K562 (cell line): Measurements from ENCODE around the gene ADD2. TPM values are rescaled to one million over a fixed set of nuclear protein-coding genes. Genes with fewer than 3 reads are reported as not detected.

ENCODE experiments used
- ATAC-seq: fragments of 200-7000 bp; cut with Tn5 transposase; 3 replicates; pipeline ENCODE4 v1.9.1; 2020; ENCODE audit warnings: moderate library complexity
- BruUV-seq: library from RNA; stranded (reverse); fragments of 400-500 nt; replicated peaks from 2 replicates; lab custom pipeline; 2021; lab: Mats Ljungman, UMichigan
- CTCF ChIA-PET: fragments of 300-600 bp; formaldehyde crosslinking; extraction: SDS; loops from one replicate; lab custom pipeline; 2021; ENCODE audit warnings: low intra/inter-chr PET ratio; lab: Yijun Ruan, JAX
- POLR2A ChIA-PET: fragments of 300-600, 350-650 bp; sonication (Branson Sonifier 250); formaldehyde crosslinking; extraction: SDS; loops from one replicate; lab custom pipeline; 2021; ENCODE audit warnings: antibody characterized with exemption, inconsistent platforms; lab: Yijun Ruan, JAX
- DNase-seq, 4 experiments: peaks; one replicate each; pipeline versions ENCODE4 v3.0.0 to v3.0.0-alpha.2; 2011 to 2018; ENCODE audit warnings: low spot score in 3 of 4, mixed read lengths in 3 of 4; ENCODE audit errors: extremely low read depth in 1 of 4
- FAIRE-seq: peaks from 2 replicates; lab custom pipeline; 2011; peaks lifted over from hg19 to GRCh38; lab: Jason Lieb, UNC
- H2AFZ ChIP-seq: 2 replicates; pipeline ENCODE4 v1.6.0; 2011; ENCODE audit warnings: low read depth, low read length, control low read depth, inconsistent platforms
- H3K27ac ChIP-seq: fragments of 200-600 bp; 3 replicates; pipeline ENCODE4 v1.8.0; 2011; ENCODE audit warnings: low read depth, mild to moderate bottlenecking, control low read depth, inconsistent platforms, low read length, moderate library complexity, mixed read lengths; ENCODE audit errors: extremely low read depth
- H3K27me3 ChIP-seq, 2 experiments: fragments of 300-600 bp in 1 of 2; 2 replicates in 1 of 2; 3 replicates in 1 of 2; pipeline versions ENCODE4 v1.6.0 to v1.8.0; 2011; ENCODE audit warnings: inconsistent platforms in 2 of 2, low read length in 2 of 2, mild to moderate bottlenecking in 1 of 2, mixed read lengths in 1 of 2, moderate library complexity in 1 of 2; ENCODE audit not compliant: control insufficient read depth in 2 of 2, insufficient read depth in 2 of 2
- H3K36me3 ChIP-seq: fragments of 300-600 bp; 3 replicates; pipeline ENCODE4 v1.8.0; 2011; ENCODE audit warnings: mild to moderate bottlenecking, low read length, inconsistent platforms; ENCODE audit not compliant: control insufficient read depth, insufficient read depth
- H3K4me1 ChIP-seq, 2 experiments: fragments of 200-600 bp in 1 of 2; replicated peaks in 1 of 2; 2 replicates in 1 of 2; 3 replicates in 1 of 2; pipeline versions ENCODE4 v1.5.1 to v1.8.0; 2011; ENCODE audit warnings: inconsistent platforms in 2 of 2, low read length in 2 of 2, mild to moderate bottlenecking in 1 of 2, mixed read lengths in 1 of 2, moderate library complexity in 1 of 2; ENCODE audit not compliant: control insufficient read depth in 2 of 2, insufficient read depth in 2 of 2
- H3K4me2 ChIP-seq: 2 replicates; pipeline ENCODE4 v1.6.1; 2011; ENCODE audit warnings: low read length, control low read depth, inconsistent platforms, mixed read lengths; ENCODE audit not compliant: insufficient read depth
- H3K4me3 ChIP-seq: fragments of 200-600 bp; sonication (generic), shearing (Covaris generic); 2 replicates; pipeline ENCODE4 v1.5.1; 2016; ENCODE audit warnings: control low read depth, inconsistent platforms
- H3K79me2 ChIP-seq: fragments of 200-600 bp; 3 replicates; pipeline ENCODE4 v1.8.0; 2011; ENCODE audit warnings: low read length, inconsistent platforms; ENCODE audit not compliant: control insufficient read depth, insufficient read depth
- H3K9ac ChIP-seq, 2 experiments: 2 replicates each; pipeline versions ENCODE4 v1.6.0 to v1.6.1; 2011; ENCODE audit warnings: low read depth in 2 of 2, low read length in 2 of 2, control low read depth in 1 of 2, inconsistent platforms in 1 of 2, mild to moderate bottlenecking in 1 of 2, mixed read lengths in 1 of 2; ENCODE audit not compliant: insufficient read depth in 1 of 2
- H3K9me1 ChIP-seq: one replicate; pipeline ENCODE4 v1.6.0; 2011; ENCODE audit warnings: inconsistent platforms, mild to moderate bottlenecking, low read length, moderate library complexity; ENCODE audit not compliant: control insufficient read depth, insufficient read depth
- H3K9me3 ChIP-seq: replicated peaks from 2 replicates; pipeline ENCODE4 v1.5.1; 2011; ENCODE audit warnings: low read depth, low read length, inconsistent platforms; ENCODE audit not compliant: control insufficient read depth, insufficient read depth
- H4K20me1 ChIP-seq: replicated peaks from 2 replicates; pipeline ENCODE4 v1.6.1; 2011; ENCODE audit warnings: low read length, inconsistent platforms, mixed read lengths; ENCODE audit not compliant: control insufficient read depth, insufficient read depth
- CEBPB ChIP-seq: fragments of 450-650 bp; IDR thresholded peaks from 2 replicates; pipeline ENCODE4 v1.6.1; 2016; ENCODE audit warnings: missing genetic modification characterization, missing compliant biosample characterization
- ESRRB ChIP-seq: fragments of 250-450 bp; sonication (Bioruptor Pico); IDR thresholded peaks from 2 replicates; pipeline ENCODE4 v1.5.0; 2020; ENCODE audit warnings: mild to moderate bottlenecking, moderate library complexity, borderline replicate concordance
- GATAD2B ChIP-seq: fragments of 450-650 bp; IDR thresholded peaks from 2 replicates; pipeline ENCODE4 v1.6.1; 2017; ENCODE audit warnings: mild to moderate bottlenecking, borderline replicate concordance
- MAFF ChIP-seq: IDR thresholded peaks from 2 replicates; pipeline ENCODE4 v1.6.1; 2012; ENCODE audit warnings: low read length, improper control_type of control experiment
- MAFK ChIP-seq: IDR thresholded peaks from 2 replicates; pipeline ENCODE4 v1.6.1; 2011; ENCODE audit warnings: low read length, improper control_type of control experiment
- SFPQ ChIP-seq: fragments of 200-400 bp; formaldehyde crosslinking; IDR thresholded peaks from 2 replicates; pipeline ENCODE4 v1.6.1; 2017; ENCODE audit warnings: mild to moderate bottlenecking, low read depth, low read length, moderate library complexity
- ZNF609 ChIP-seq: sonication (generic); formaldehyde crosslinking; IDR thresholded peaks from 2 replicates; pipeline ENCODE4 v1.8.1; 2023; ENCODE audit warnings: missing genetic modification reagents, mild to moderate bottlenecking, borderline replicate concordance
- WGBS: fragments of 100-300 bp; shearing (Covaris generic); methylation state at CpG from one replicate; pipeline ENCODE4 v1.1.6; 2016; ENCODE audit warnings: low coverage, mixed read lengths; ENCODE audit not compliant: insufficient coverage; ENCODE audit errors: missing lambda C conversion rate; 5-methylcytosine and 5-hydroxymethylcytosine counted together
- in situ Hi-C: fragments of 300-500 bp; cut with MboI; formaldehyde crosslinking; loops from 4 replicates; pipeline ENCODE4 v1.15.0; 2018; ENCODE audit warnings: inconsistent platforms, mixed read lengths
- intact Hi-C: fragments of 100-400 bp; cut with micrococcal nuclease; formaldehyde crosslinking; loops from 2 replicates; pipeline ENCODE4 v1.14.2; 2022
- polyA plus RNA-seq, 8 experiments: library from polyadenylated mRNA; depleted of rRNA in 4 of 8; stranded (reverse) in 5 of 8; unstranded in 3 of 8; fragments of >200 nt; fragmentation: Nextera tagmentation in 2 of 8; fragmentation: Illumina TruSeq in 1 of 8; extraction: Ambion mirVana in 2 of 8; extraction: Trizol in 1 of 8; gene quantifications; 2 replicates each; pipeline versions ENCODE4 v1.2.1 to v1.2.3, GENCODE V29; 2011 to 2014; ENCODE audit warnings: inconsistent platforms in 1 of 8, missing spikeins in 1 of 8
- total RNA-seq, 7 experiments: library from RNA; depleted of rRNA in 6 of 7; stranded (reverse); fragments of >200 nt in 6 of 7; fragmentation: Illumina TruSeq in 2 of 7; extraction: Trizol in 2 of 7; gene quantifications; 2 replicates each; pipeline versions ENCODE4 v1.2.1 to v1.2.3, GENCODE V29; 2011 to 2021; ENCODE audit warnings: low replicate concordance in 1 of 7
- TF ChIP-seq, protein P1 (sequence below): fragments of 450-650 bp; IDR thresholded peaks from 2 replicates; pipeline ENCODE4 v1.6.1; 2018; ENCODE audit warnings: mild to moderate bottlenecking, low read depth; ENCODE audit not compliant: partially characterized antibody
- TF ChIP-seq, protein P2 (sequence below): fragments of 450-650 bp; IDR thresholded peaks from 2 replicates; pipeline ENCODE4 v1.6.1; 2016; ENCODE audit warnings: borderline replicate concordance

The ADD2 gene
- total and polyA plus RNA-seq, 9 of the 15 experiments (the other 6 are each of a cell fraction or from before 2014, with no cell fraction given) = 3.5 to 63.0 (median 36.2) TPM

DNA sequence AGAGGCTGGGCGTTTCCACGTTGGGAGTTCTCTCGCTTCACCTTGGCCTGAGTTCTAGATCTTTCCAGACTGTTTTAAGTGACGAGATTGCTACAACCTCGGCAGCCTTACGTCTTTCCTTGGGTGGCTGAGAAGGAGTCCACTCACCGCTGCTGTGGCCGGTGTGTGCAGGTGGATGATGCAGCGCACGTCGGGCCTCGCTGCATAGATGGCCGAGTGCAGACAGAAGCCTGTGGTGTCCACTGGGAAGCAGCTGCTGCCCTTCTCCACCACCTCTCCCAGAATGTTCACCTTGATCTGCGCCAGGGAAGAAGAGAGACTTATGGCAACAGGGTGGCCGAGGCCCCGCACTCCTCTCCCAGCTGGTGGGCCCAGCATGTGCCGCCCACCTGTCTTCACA lies 75.7 kb downstream of the ADD2 start (continued):
- TF ChIP-seq ZNF609 (CRISPR knock-in tag) (no peak), GATAD2B (no peak), ESRRB (no peak)

DNA sequence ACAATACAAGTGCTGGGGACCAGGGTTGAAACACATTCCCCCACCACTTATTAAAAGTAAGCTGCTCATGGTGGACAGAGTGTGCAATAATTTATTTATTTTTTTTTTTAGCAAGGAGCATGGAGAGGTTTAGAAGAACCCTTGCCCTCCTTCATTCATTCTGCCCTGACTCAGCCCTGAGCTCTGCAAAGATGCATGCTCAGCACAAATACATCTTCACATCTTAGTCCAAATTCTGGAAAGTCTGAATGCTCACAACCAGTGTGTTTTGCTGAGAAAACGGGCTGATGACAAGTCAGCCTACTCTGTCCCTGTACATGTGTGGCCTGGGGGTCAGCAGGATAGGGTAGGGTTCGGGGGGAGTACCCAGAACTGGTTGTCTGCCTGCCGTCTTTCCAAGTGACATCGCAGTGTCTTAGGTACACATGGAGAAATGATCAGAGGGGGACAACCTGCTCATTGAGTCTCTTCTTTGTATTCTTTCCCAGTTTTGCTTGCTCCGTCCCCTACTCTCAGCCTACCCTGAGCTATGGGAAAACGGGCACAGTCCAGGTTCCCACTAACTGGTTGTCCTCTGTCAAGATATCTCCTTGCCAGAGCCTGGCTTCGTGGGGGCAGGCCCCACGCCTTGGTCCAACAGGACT lies 76.4 kb downstream of the ADD2 start:
- H3K4me3 ChIP-seq = no peak overlapping the region
- H3K36me3 ChIP-seq = peaks cover 61% of the 10 kb centered on the region
- ChIA-PET POLR2A (interaction anchor here (0.6 to 0.8 kb wide), 2 partner anchors 18 to 84 kb away, joined by 3 to 4 read pairs; no protein-coding TSS in a partner anchor), CTCF (no interaction called here)
- H3K27me3 ChIP-seq = no peaks in the 10 kb centered on the region
- no peak for DNase-seq
- H2AFZ ChIP-seq = no peak overlapping the region
- BruUV-seq = no TSS peak
- H3K4me1 ChIP-seq = peaks cover 21 to 25% of the 10 kb centered on the region in 2 experiments
- no peaks in the 10 kb centered on the region for H3K9me3 ChIP-seq
- 85% methylated on average over 8 of the region's 8 CpGs for WGBS
- H3K27ac ChIP-seq = no peak overlapping the region
- H3K9me1 ChIP-seq = peaks cover 9% of the 10 kb centered on the region
- no peaks in the 10 kb centered on the region for H3K79me2 ChIP-seq
- no peak for FAIRE-seq
- in situ Hi-C loops (no loop called here), intact Hi-C loops (no loop called here)
- H4K20me1 ChIP-seq = no peaks in the 10 kb centered on the region
- no peak overlapping the region for H3K4me2 ChIP-seq
- no peak for ATAC-seq
- H3K9ac ChIP-seq = no peak overlapping the region
- no peak for TF ChIP-seq CEBPB (tag)
- TF ChIP-seq MAFF = peak; percentile 60
- TF ChIP-seq, protein P1, sequence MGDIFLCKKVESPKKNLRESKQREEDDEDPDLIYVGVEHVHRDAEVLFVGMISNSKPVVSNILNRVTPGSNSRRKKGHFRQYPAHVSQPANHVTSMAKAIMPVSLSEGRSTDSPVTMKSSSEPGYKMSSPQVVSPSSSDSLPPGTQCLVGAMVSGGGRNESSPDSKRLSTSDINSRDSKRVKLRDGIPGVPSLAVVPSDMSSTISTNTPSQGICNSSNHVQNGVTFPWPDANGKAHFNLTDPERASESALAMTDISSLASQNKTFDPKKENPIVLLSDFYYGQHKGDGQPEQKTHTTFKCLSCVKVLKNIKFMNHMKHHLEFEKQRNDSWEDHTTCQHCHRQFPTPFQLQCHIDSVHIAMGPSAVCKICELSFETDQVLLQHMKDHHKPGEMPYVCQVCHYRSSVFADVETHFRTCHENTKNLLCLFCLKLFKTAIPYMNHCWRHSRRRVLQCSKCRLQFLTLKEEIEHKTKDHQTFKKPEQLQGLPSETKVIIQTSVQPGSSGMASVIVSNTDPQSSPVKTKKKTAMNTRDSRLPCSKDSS = no peak
- peak; percentile 64; the same call in 1 of the 2 replicates for TF ChIP-seq MAFK
- no peak for TF ChIP-seq SFPQ
- TF ChIP-seq, protein P2, sequence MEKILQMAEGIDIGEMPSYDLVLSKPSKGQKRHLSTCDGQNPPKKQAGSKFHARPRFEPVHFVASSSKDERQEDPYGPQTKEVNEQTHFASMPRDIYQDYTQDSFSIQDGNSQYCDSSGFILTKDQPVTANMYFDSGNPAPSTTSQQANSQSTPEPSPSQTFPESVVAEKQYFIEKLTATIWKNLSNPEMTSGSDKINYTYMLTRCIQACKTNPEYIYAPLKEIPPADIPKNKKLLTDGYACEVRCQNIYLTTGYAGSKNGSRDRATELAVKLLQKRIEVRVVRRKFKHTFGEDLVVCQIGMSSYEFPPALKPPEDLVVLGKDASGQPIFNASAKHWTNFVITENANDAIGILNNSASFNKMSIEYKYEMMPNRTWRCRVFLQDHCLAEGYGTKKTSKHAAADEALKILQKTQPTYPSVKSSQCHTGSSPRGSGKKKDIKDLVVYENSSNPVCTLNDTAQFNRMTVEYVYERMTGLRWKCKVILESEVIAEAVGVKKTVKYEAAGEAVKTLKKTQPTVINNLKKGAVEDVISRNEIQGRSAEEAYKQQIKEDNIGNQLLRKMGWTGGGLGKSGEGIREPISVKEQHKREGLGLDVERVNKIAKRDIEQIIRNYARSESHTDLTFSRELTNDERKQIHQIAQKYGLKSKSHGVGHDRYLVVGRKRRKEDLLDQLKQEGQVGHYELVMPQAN = no peak
